GM23338 (cell line): ENCODE data around the gene XYLT1. TPM values are rescaled to one million over a fixed set of nuclear protein-coding genes. Genes with fewer than 3 reads are reported as not detected.
A peak's percentile ranks its signal among the peaks of the same experiment; 100 is the strongest.

Experiments used
- ATAC-seq: fragments of 200-7000 bp; cut with Tn5 transposase; 3 replicates; pipeline ENCODE4 v1.9.1; 2020
- DNase-seq: peaks from one replicate; pipeline ENCODE4 v3.0.0-alpha.2; 2015; ENCODE audit warnings: low spot score
- H2AFZ ChIP-seq: fragments of 200-600 bp; sonication (generic); 2 replicates; pipeline ENCODE4 v1.8.0; 2016; ENCODE audit warnings: antibody characterized with exemption, mild to moderate bottlenecking, moderate library complexity
- H3F3A ChIP-seq: fragments of 200-600 bp; sonication (generic); replicated peaks from 2 replicates; pipeline ENCODE4 v1.8.0; 2017; ENCODE audit warnings: antibody characterized with exemption, mixed run types, low read depth
- H3K27ac ChIP-seq: fragments of 200-600 bp; sonication (generic); 2 replicates; pipeline ENCODE4 v1.6.1; 2016; ENCODE audit warnings: low read depth
- H3K27me3 ChIP-seq: fragments of 200-600 bp; sonication (generic); 2 replicates; pipeline ENCODE4 v1.8.0; 2016; ENCODE audit warnings: mild to moderate bottlenecking, mixed run types, moderate library complexity; ENCODE audit not compliant: insufficient read depth
- H3K36me3 ChIP-seq: fragments of 200-600 bp; sonication (generic); 2 replicates; pipeline ENCODE4 v1.8.0; 2016; ENCODE audit warnings: mild to moderate bottlenecking; ENCODE audit not compliant: insufficient read depth
- H3K4me1 ChIP-seq: fragments of 200-600 bp; sonication (generic); 2 replicates; pipeline ENCODE4 v1.8.0; 2016; ENCODE audit warnings: mild to moderate bottlenecking, moderate library complexity; ENCODE audit not compliant: insufficient read depth
- H3K4me2 ChIP-seq: fragments of 200-600 bp; sonication (generic); 2 replicates; pipeline ENCODE4 v1.7.1; 2017; ENCODE audit warnings: mixed run types
- H3K4me3 ChIP-seq: fragments of 200-600 bp; sonication (generic); 2 replicates; pipeline ENCODE4 v1.6.1; 2016; ENCODE audit warnings: mixed run types
- H3K79me2 ChIP-seq: fragments of 200-600 bp; sonication (generic); replicated peaks from 2 replicates; pipeline ENCODE4 v1.8.0; 2017; ENCODE audit warnings: mild to moderate bottlenecking; ENCODE audit not compliant: insufficient read depth
- H3K9me2 ChIP-seq: fragments of 200-600 bp; sonication (generic); 2 replicates; pipeline ENCODE4 v1.8.0; 2017; ENCODE audit not compliant: insufficient read depth
- H4K20me1 ChIP-seq: fragments of 200-600 bp; sonication (generic); replicated peaks from 2 replicates; pipeline ENCODE4 v1.8.0; 2017; ENCODE audit warnings: mild to moderate bottlenecking; ENCODE audit not compliant: insufficient read depth
- H3K27ac Mint-ChIP-seq: 2 replicates; pipeline ENCODE4 v1.8.0; 2020; ENCODE audit warnings: inconsistent platforms, mild to moderate bottlenecking, moderate library complexity, mixed read lengths
- H3K27me3 Mint-ChIP-seq: 3 replicates; pipeline ENCODE4 v1.8.0; 2022; ENCODE audit warnings: low read depth, mild to moderate bottlenecking, moderate library complexity, mixed read lengths, inconsistent platforms; ENCODE audit not compliant: insufficient read depth, poor library complexity
- H3K36me3 Mint-ChIP-seq: 3 replicates; pipeline ENCODE4 v1.8.0; 2021; ENCODE audit warnings: low read depth, mild to moderate bottlenecking, inconsistent platforms, moderate library complexity, mixed read lengths
- H3K4me1 Mint-ChIP-seq: 3 replicates; pipeline ENCODE4 v1.8.0; 2020; ENCODE audit warnings: mild to moderate bottlenecking, inconsistent platforms, mixed read lengths
- H3K4me3 Mint-ChIP-seq: 3 replicates; pipeline ENCODE4 v1.8.0; 2021; ENCODE audit warnings: moderate library complexity, mild to moderate bottlenecking, inconsistent platforms, mixed read lengths
- H3K9me3 Mint-ChIP-seq: 3 replicates; pipeline ENCODE4 v1.8.0; 2020; ENCODE audit warnings: moderate library complexity, mild to moderate bottlenecking, inconsistent platforms, mixed read lengths
- CREB1 ChIP-seq: fragments of 250-450 bp; sonication (Bioruptor Pico); IDR thresholded peaks from 2 replicates; pipeline ENCODE4 v1.5.0; 2020; ENCODE audit warnings: low read depth, mild to moderate bottlenecking, moderate library complexity
- CTCF ChIP-seq, 2 experiments: fragments of 200-600 bp in 1 of 2; sonication (generic) in 1 of 2; conservative IDR thresholded peaks; 2 replicates each; pipeline versions ENCODE4 v1.5.1 to v1.6.1; 2016 to 2017; ENCODE audit warnings: antibody characterized with exemption in 2 of 2, low read depth in 2 of 2, mild to moderate bottlenecking in 2 of 2, moderate library complexity in 1 of 2
- ETS1 ChIP-seq: IDR thresholded peaks from 2 replicates; pipeline ENCODE4 v1.6.1; 2016; ENCODE audit warnings: antibody characterized with exemption
- EZH2 ChIP-seq: fragments of 200-600 bp; sonication (generic); IDR thresholded peaks from one replicate; pipeline ENCODE4 v1.8.0; 2017; ENCODE audit warnings: antibody characterized with exemption, mild to moderate bottlenecking, low read depth; ENCODE audit not compliant: unreplicated experiment
- EZH2phosphoT487 ChIP-seq: fragments of 200-600 bp; sonication (generic); IDR thresholded peaks from one replicate; pipeline ENCODE4 v1.8.1; 2018; ENCODE audit warnings: antibody characterized with exemption; ENCODE audit not compliant: unreplicated experiment
- JUNB ChIP-seq: IDR thresholded peaks from one replicate; pipeline ENCODE4 v1.6.1; 2016; ENCODE audit warnings: antibody characterized with exemption; ENCODE audit not compliant: unreplicated experiment
- NANOG ChIP-seq: IDR thresholded peaks from 2 replicates; pipeline ENCODE4 v1.6.1; 2016; ENCODE audit warnings: antibody characterized with exemption, borderline replicate concordance
- POLR2AphosphoS5 ChIP-seq: IDR thresholded peaks from 2 replicates; pipeline ENCODE4 v1.6.1; 2016; ENCODE audit warnings: antibody characterized with exemption, low read depth
- STAT1 ChIP-seq: IDR thresholded peaks from one replicate; pipeline ENCODE4 v1.6.1; 2016; ENCODE audit warnings: antibody characterized with exemption; ENCODE audit not compliant: unreplicated experiment
- ZNF114 ChIP-seq: fragments of 250-450 bp; sonication (Bioruptor Pico); IDR thresholded peaks from 2 replicates; pipeline ENCODE4 v1.5.0; 2020; ENCODE audit warnings: mild to moderate bottlenecking, moderate library complexity
- ZNF331 ChIP-seq: fragments of 250-450 bp; sonication (Bioruptor Pico); IDR thresholded peaks from 2 replicates; pipeline ENCODE4 v1.5.0; 2020; ENCODE audit warnings: low read depth, mild to moderate bottlenecking, moderate library complexity
- polyA plus RNA-seq: library from polyadenylated mRNA; unstranded; fragments of >200 nt; fragmentation: Nextera tagmentation; extraction: Ambion mirVana; gene quantifications from 2 replicates; pipeline ENCODE4 v1.2.1, GENCODE V29; 2016
- total RNA-seq: library from RNA; depleted of rRNA; stranded (reverse); fragments of >200 nt; shearing (Covaris generic); gene quantifications from 2 replicates; pipeline ENCODE4 v1.2.3, GENCODE V29; 2014
- TF ChIP-seq, protein P1 (sequence below): fragments of 250-450 bp; sonication (Bioruptor Pico); IDR thresholded peaks from 2 replicates; pipeline ENCODE4 v1.5.0; 2020; ENCODE audit warnings: mild to moderate bottlenecking, moderate library complexity
- TF ChIP-seq, protein P2 (sequence below): IDR thresholded peaks from one replicate; pipeline ENCODE4 v1.6.1; 2018; ENCODE audit warnings: antibody characterized with exemption; ENCODE audit not compliant: unreplicated experiment

XYLT1 gene
- total and polyA plus RNA-seq, 2 experiments from 2014 or later = 3.5 to 24.7 TPM

- Histone ChIP-seq H4K20me1 (no peaks in the 10 kb centered on the region), H3K27ac (no peak overlapping the region), H3K4me3 (no peak overlapping the region), H3F3A (no peaks in the 10 kb centered on the region), H3K27me3 (no peaks in the 10 kb centered on the region), H2AFZ (0 out of 2 replicates have a peak overlapping the region, but pooled peaks have one; percentile 6), H3K4me1 (peaks cover 11% of the 10 kb centered on the region), H3K9me2 (peaks cover 8% of the 10 kb centered on the region; the same call in 1 of the 2 replicates), H3K4me2 (no peak overlapping the region), H3K79me2 (no peaks in the 10 kb centered on the region), H3K36me3 (no peaks in the 10 kb centered on the region)
- TF ChIP-seq, protein P1, sequence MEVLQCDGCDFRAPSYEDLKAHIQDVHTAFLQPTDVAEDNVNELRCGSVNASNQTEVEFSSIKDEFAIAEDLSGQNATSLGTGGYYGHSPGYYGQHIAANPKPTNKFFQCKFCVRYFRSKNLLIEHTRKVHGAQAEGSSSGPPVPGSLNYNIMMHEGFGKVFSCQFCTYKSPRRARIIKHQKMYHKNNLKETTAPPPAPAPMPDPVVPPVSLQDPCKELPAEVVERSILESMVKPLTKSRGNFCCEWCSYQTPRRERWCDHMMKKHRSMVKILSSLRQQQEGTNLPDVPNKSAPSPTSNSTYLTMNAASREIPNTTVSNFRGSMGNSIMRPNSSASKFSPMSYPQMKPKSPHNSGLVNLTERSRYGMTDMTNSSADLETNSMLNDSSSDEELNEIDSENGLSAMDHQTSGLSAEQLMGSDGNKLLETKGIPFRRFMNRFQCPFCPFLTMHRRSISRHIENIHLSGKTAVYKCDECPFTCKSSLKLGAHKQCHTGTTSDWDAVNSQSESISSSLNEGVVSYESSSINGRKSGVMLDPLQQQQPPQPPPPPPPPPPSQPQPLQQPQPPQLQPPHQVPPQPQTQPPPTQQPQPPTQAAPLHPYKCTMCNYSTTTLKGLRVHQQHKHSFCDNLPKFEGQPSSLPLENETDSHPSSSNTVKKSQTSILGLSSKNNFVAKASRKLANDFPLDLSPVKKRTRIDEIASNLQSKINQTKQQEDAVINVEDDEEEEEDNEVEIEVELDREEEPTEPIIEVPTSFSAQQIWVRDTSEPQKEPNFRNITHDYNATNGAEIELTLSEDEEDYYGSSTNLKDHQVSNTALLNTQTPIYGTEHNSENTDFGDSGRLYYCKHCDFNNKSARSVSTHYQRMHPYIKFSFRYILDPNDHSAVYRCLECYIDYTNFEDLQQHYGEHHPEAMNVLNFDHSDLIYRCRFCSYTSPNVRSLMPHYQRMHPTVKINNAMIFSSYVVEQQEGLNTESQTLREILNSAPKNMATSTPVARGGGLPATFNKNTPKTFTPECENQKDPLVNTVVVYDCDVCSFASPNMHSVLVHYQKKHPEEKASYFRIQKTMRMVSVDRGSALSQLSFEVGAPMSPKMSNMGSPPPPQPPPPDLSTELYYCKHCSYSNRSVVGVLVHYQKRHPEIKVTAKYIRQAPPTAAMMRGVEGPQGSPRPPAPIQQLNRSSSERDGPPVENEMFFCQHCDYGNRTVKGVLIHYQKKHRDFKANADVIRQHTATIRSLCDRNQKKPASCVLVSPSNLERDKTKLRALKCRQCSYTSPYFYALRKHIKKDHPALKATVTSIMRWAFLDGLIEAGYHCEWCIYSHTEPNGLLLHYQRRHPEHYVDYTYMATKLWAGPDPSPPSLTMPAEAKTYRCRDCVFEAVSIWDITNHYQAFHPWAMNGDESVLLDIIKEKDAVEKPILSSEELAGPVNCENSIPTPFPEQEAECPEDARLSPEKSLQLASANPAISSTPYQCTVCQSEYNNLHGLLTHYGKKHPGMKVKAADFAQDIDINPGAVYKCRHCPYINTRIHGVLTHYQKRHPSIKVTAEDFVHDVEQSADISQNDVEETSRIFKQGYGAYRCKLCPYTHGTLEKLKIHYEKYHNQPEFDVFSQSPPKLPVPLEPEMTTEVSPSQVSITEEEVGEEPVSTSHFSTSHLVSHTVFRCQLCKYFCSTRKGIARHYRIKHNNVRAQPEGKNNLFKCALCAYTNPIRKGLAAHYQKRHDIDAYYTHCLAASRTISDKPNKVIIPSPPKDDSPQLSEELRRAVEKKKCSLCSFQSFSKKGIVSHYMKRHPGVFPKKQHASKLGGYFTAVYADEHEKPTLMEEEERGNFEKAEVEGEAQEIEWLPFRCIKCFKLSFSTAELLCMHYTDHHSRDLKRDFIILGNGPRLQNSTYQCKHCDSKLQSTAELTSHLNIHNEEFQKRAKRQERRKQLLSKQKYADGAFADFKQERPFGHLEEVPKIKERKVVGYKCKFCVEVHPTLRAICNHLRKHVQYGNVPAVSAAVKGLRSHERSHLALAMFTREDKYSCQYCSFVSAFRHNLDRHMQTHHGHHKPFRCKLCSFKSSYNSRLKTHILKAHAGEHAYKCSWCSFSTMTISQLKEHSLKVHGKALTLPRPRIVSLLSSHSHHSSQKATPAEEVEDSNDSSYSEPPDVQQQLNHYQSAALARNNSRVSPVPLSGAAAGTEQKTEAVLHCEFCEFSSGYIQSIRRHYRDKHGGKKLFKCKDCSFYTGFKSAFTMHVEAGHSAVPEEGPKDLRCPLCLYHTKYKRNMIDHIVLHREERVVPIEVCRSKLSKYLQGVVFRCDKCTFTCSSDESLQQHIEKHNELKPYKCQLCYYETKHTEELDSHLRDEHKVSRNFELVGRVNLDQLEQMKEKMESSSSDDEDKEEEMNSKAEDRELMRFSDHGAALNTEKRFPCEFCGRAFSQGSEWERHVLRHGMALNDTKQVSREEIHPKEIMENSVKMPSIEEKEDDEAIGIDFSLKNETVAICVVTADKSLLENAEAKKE (CRISPR knock-in tag) = no peak
- TF ChIP-seq CTCF (conservative IDR thresholded peaks at IDR 0.05; ENCODE audit: low read depth in 2 of 2) (no peak), JUNB (no peak), STAT1 (no peak), POLR2AphosphoS5 (no peak), EZH2phosphoT487 (no peak), ZNF331 (no peak), EZH2 (no peak), NANOG (no peak), ZNF114 (CRISPR knock-in tag) (no peak), CREB1 (CRISPR knock-in tag) (no peak), ETS1 (no peak)
- TF ChIP-seq, protein P2, sequence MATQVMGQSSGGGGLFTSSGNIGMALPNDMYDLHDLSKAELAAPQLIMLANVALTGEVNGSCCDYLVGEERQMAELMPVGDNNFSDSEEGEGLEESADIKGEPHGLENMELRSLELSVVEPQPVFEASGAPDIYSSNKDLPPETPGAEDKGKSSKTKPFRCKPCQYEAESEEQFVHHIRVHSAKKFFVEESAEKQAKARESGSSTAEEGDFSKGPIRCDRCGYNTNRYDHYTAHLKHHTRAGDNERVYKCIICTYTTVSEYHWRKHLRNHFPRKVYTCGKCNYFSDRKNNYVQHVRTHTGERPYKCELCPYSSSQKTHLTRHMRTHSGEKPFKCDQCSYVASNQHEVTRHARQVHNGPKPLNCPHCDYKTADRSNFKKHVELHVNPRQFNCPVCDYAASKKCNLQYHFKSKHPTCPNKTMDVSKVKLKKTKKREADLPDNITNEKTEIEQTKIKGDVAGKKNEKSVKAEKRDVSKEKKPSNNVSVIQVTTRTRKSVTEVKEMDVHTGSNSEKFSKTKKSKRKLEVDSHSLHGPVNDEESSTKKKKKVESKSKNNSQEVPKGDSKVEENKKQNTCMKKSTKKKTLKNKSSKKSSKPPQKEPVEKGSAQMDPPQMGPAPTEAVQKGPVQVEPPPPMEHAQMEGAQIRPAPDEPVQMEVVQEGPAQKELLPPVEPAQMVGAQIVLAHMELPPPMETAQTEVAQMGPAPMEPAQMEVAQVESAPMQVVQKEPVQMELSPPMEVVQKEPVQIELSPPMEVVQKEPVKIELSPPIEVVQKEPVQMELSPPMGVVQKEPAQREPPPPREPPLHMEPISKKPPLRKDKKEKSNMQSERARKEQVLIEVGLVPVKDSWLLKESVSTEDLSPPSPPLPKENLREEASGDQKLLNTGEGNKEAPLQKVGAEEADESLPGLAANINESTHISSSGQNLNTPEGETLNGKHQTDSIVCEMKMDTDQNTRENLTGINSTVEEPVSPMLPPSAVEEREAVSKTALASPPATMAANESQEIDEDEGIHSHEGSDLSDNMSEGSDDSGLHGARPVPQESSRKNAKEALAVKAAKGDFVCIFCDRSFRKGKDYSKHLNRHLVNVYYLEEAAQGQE = no peak
- peaks cover 1% of the 10 kb centered on the region for H3K27me3 Mint-ChIP-seq
- 0 out of 3 replicates have a peak, but pooled peaks cover 3% of the 10 kb centered on the region for H3K9me3 Mint-ChIP-seq
- no peak overlapping the region for H3K4me3 Mint-ChIP-seq
- peaks cover 11% of the 10 kb centered on the region; the same call in 1 of the 3 replicates for H3K4me1 Mint-ChIP-seq
- H3K36me3 Mint-ChIP-seq = no peaks in the 10 kb centered on the region
- no peak overlapping the region for H3K27ac Mint-ChIP-seq
- ATAC-seq = no peak
- no peak for DNase-seq
These were observed 412.3 kb downstream of the XYLT1 start for GRCh38 chr16:17058471-17058870.
